Heart left ventricle (tissue), 16 donors: Measurements from ENCODE around the gene KRTAP3-3. TPM values are rescaled to one million over a fixed set of nuclear protein-coding genes. Genes with fewer than 3 reads are reported as not detected.

Source experiments
- ATAC-seq, 4 donors: fragments of 200-7000 bp; cut with Tn5 transposase; one replicate each; pipeline ENCODE4 v1.9.1; 2020 to 2022; ENCODE audit warnings: moderate library complexity in 4 of 4, mild to moderate bottlenecking in 3 of 4, moderate number of reproducible peaks in 1 of 4
- DNase-seq, 5 donors: peaks; one replicate each; pipeline ENCODE4 v3.0.0-alpha.2; 2020
- H3K27ac ChIP-seq, 12 donors: fragments of 200-600 bp; sonication (generic) in 4 of 12; one replicate each; pipeline versions ENCODE4 v1.5.0 to v1.8.0; 2016 to 2022; ENCODE audit warnings: mild to moderate bottlenecking in 2 of 12
- H3K27me3 ChIP-seq, 9 donors: fragments of 200-600 bp; sonication (generic) in 2 of 9; one replicate each; pipeline versions ENCODE4 v1.5.1 to v1.8.0; 2016 to 2022; ENCODE audit warnings: mild to moderate bottlenecking in 3 of 9
- H3K36me3 ChIP-seq, 9 donors: fragments of 200-600 bp; sonication (generic) in 2 of 9; one replicate each; pipeline versions ENCODE4 v1.5.0 to v1.8.0; 2018 to 2022; ENCODE audit warnings: mild to moderate bottlenecking in 2 of 9
- H3K4me1 ChIP-seq, 12 donors: fragments of 200-600 bp; sonication (generic) in 4 of 12; one replicate each; pipeline versions ENCODE4 v1.5.0 to v1.8.0; 2016 to 2022; ENCODE audit warnings: mild to moderate bottlenecking in 3 of 12
- H3K4me3 ChIP-seq, 12 donors: fragments of 200-600 bp; sonication (generic) in 4 of 12; one replicate each; pipeline versions ENCODE4 v1.5.0 to v1.8.0; 2017 to 2022; ENCODE audit warnings: mild to moderate bottlenecking in 9 of 12, moderate library complexity in 4 of 12
- H3K9me3 ChIP-seq, 12 donors: fragments of 200-600 bp; sonication (generic) in 4 of 12; one replicate each; pipeline versions ENCODE4 v1.5.0 to v1.8.0; 2016 to 2022; ENCODE audit warnings: mild to moderate bottlenecking in 1 of 12
- POLR2A ChIP-seq, 2 donors: fragments of 450-650 bp; IDR thresholded peaks; one replicate each; pipeline ENCODE4 v1.6.1; 2017; ENCODE audit warnings: antibody characterized with exemption in 2 of 2, mild to moderate bottlenecking in 2 of 2, moderate library complexity in 2 of 2
- WGBS, 4 donors: extraction: QIAGEN DNeasy Blood & Tissue Kit in 2 of 4; methylation state at CpG; one replicate each; pipeline versions ENCODE4 v1.1.5 to v1.1.7; 2013 to 2018; 5-methylcytosine and 5-hydroxymethylcytosine counted together
- intact Hi-C, 10 donors: fragments of 100-400 bp; cut with DNase I; formaldehyde crosslinking; loops; one replicate each; pipeline versions ENCODE4 v1.11.1 to v1.14.2; 2022
- polyA plus RNA-seq, 2 donors: library from polyadenylated mRNA; stranded (reverse); fragments of 200-250 nt; gene quantifications; one replicate each; pipeline ENCODE4 v1.2.3, GENCODE V29; 2013
- total RNA-seq, 9 donors: library from RNA; depleted of rRNA in 2 of 9; stranded (reverse); fragments of >200 nt in 2 of 9; fragmentation: NEBNext Ultra II Directional in 3 of 9; extraction: Animal tissue kit (Norgen Biotek cat#: 25700) in 3 of 9; gene quantifications; one replicate each; pipeline versions ENCODE4 v1.1.0 to v1.2.4, GENCODE V29; 2016 to 2023
- TF ChIP-seq, protein P1 (sequence below), 12 donors: fragments of 200-600 bp; sonication (generic) in 4 of 12; IDR thresholded peaks; one replicate each; pipeline versions ENCODE4 v1.5.0 to v1.8.0; 2018 to 2022; ENCODE audit warnings: antibody characterized with exemption in 12 of 12, mild to moderate bottlenecking in 5 of 12
- donor health status: ischemic (EF 13 %, LVEDD 7.1; RV severe dilation, severe dysfunction).
- donor health status: healthy with polysubstance abuse.
- donor health status: DM: no; HTN: yes; CAD: no.
- donor health status: DM: no; HTN: no; CAD: no.
- donor health status: ischemic (EF 25% LVEDD 6.9; RV normal size, moderate dysfunction).
- donor health status: ischemic (EF 25% LVEDD 5.7; RV mildly dilated, moderate dysfunction).
- donor health status: healthy.
- donor health status: DM: yes; HTN: yes; CAD: no.
- donor health status: ischemic (EF 35%, LVEDD 5.7; RV mildly dilated, moderate dysfunction).
- donor health status: nonischemic (EF 11% LVEDD 7.7; RV severe dilation, severe dysfunction).
- donor health status: DM: yes; HTN: yes; CAD: no.
- donor health status: PGD.
- donor health status: ischemic (EF 29% LVEDD 5.4; RV normal size, mild dysfunction).
- donor health status: nonischemic (EF 23%, LVEDD 6.1; RV moderate dilation, normal function).

KRTAP3-3 gene
- total and polyA plus RNA-seq, 11 donors, result not detected

DNA sequence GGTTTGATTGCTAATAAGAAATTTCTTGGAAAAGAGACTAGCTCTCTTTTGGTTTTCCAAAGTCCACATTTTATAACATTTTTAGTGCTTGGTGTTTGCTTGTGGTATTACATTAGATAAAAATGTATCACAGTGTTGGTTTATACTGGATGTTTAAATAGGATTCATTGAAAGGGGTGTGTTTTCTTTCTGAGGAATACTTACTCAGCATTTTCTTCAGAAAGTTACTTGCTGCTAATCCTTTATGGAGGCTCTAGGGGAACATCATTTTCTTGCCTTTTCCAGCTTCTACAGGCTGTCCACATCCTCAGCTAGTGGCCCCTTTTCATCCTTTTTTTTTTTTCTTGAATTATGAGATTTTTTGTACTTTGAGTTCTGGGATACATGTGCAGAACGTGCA is 26.4 kb downstream of the KRTAP3-3 start:
- intact Hi-C loops, result no loop called here
- peaks cover 0 to 3% (median 0%) of the 10 kb centered on the region in 12 donors for H3K9me3 ChIP-seq
- 89 to 97% (median 90%) methylated on average over 1 of the region's 1 CpG for WGBS, 4 donors
- peaks cover 0 to under 1% (median 0%) of the 10 kb centered on the region in 9 donors for H3K27me3 ChIP-seq
- no peak overlapping the region for H3K4me3 ChIP-seq
- no peaks in the 10 kb centered on the region for H3K36me3 ChIP-seq
- H3K27ac ChIP-seq, result no peak overlapping the region
- no peaks in the 10 kb centered on the region for H3K4me1 ChIP-seq
- ATAC-seq, result no peak
- no peak for TF ChIP-seq POLR2A (IDR thresholded peaks at IDR 0.05)
- DNase-seq, result no peak

DNA sequence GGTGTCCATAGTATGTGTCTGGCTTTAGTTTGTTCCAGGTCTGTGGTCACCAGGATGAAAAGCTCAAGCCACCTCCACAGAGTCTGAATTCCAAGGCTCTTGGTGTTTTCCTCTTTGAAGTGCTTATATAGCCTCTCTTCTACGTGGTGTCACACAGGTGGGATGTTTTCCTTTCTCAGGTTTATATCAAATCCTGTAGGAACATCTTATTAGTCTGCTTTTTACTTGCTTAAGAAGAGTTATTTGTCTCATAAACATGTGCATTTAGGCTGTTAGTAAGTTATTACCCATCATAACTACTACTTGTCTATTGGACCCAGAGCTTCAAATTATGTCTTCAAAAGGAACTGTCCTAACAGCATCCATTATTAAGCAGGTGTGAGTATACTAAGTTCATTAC is 27.1 kb downstream of the KRTAP3-3 start, which contains the start of gene KRT39:
TSS of gene KRT39 (minus strand) at position 101 of the 400 bp plus-strand sequence. CDS start at position 9, 92 bp downstream.
- no peak for DNase-seq
- no peak within 1 kb of the TSS for H3K4me3 ChIP-seq
- TF ChIP-seq POLR2A (IDR thresholded peaks at IDR 0.05), result no peak
- intact Hi-C loops, result no loop called here
- H3K27ac ChIP-seq, result no peak within 1 kb of the TSS
- H3K9me3 ChIP-seq, result peaks cover 0 to 3% (median 0%) of the 10 kb centered on the region in 12 donors
- ATAC-seq, result no peak
- no peaks in the 10 kb centered on the region for H3K4me1 ChIP-seq
- H3K36me3 ChIP-seq, result no peaks in the 10 kb centered on the region
- no peaks in the 10 kb centered on the region for H3K27me3 ChIP-seq
- WGBS, 4 donors, result 50 to 64% (median 56%) methylated on average over 1 of the region's 1 CpG

DNA sequence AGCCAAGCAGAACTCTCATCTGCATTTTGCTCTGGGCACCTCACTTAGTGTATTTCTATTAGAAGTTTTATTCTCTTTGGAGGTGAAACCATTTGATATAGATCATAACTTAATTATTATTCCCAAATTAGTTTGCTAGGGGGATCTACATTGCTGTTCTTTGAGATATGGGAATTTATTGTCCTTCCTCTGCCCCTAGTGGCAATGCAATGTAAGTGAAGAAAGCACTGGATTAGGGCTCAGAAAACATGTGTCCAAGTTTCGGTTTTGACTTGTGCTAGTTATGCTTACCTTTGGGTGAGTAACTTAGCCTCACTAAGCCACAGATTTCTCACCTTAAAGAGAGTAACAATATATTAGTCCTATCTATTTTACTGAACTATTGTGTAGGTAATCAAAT is 30.1 kb downstream of the KRTAP3-3 start:
- peaks cover 0 to 3% (median 0%) of the 10 kb centered on the region in 12 donors for H3K9me3 ChIP-seq
- DNase-seq, result no peak
- no peak overlapping the region for H3K27ac ChIP-seq
- H3K27me3 ChIP-seq, result peaks cover 0 to 6% (median 0%) of the 10 kb centered on the region in 9 donors
- H3K4me1 ChIP-seq, result no peaks in the 10 kb centered on the region
- no peak overlapping the region for H3K4me3 ChIP-seq
- intact Hi-C loops, result loop anchor here in 1 of 10 donors (5.0 kb wide), 1 partner anchor 48 kb away; no protein-coding TSS in a partner anchor
- 37 to 62% (median 47%) methylated on average over 1 of the region's 1 CpG for WGBS, 4 donors
- TF ChIP-seq, protein P1, sequence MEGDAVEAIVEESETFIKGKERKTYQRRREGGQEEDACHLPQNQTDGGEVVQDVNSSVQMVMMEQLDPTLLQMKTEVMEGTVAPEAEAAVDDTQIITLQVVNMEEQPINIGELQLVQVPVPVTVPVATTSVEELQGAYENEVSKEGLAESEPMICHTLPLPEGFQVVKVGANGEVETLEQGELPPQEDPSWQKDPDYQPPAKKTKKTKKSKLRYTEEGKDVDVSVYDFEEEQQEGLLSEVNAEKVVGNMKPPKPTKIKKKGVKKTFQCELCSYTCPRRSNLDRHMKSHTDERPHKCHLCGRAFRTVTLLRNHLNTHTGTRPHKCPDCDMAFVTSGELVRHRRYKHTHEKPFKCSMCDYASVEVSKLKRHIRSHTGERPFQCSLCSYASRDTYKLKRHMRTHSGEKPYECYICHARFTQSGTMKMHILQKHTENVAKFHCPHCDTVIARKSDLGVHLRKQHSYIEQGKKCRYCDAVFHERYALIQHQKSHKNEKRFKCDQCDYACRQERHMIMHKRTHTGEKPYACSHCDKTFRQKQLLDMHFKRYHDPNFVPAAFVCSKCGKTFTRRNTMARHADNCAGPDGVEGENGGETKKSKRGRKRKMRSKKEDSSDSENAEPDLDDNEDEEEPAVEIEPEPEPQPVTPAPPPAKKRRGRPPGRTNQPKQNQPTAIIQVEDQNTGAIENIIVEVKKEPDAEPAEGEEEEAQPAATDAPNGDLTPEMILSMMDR (IDR thresholded peaks at IDR 0.05), result peak; percentile 20 to 67 (median 48)
- no peak for TF ChIP-seq POLR2A (IDR thresholded peaks at IDR 0.05)
- no peak for ATAC-seq
- H3K36me3 ChIP-seq, result no peaks in the 10 kb centered on the region

DNA sequence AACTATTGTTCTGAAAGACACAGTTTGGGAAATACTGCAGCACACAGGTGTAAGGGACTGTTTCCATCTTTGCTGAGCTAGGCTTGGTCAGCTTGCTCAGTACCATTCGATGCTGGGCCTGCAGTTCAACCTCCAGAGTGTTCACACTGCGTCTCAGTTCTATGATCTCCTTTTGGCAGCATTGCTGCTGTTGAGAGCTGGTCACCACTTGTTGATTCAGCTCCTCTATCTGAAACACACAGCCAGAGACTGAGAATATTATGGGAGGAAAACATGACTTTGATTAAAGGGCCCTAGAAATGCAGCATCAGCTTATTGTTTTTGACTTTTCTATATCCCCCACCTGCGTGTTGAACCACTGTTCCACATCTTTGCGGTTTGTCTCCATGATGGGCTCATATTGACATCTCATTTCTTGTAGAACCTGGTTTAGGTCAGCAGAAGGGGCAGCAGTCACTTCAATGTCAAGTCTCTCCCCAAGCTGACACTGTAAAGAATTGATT is 31.9 kb downstream of the KRTAP3-3 start:
- intact Hi-C loops, result loop anchor here in 1 of 10 donors (5.0 kb wide), 1 partner anchor 50 kb away; no protein-coding TSS in a partner anchor
- 85 to 91% (median 88%) methylated on average over 4 of the region's 4 CpGs for WGBS, 4 donors
- ATAC-seq (no peak), DNase-seq (no peak)
- H3K4me1 ChIP-seq, result no peaks in the 10 kb centered on the region
- H3K27ac ChIP-seq, result no peak overlapping the region
- H3K9me3 ChIP-seq, result no peaks in the 10 kb centered on the region
- TF ChIP-seq POLR2A (IDR thresholded peaks at IDR 0.05), result no peak
- TF ChIP-seq, protein P1 (IDR thresholded peaks at IDR 0.05), result no peak
- no peak overlapping the region for H3K4me3 ChIP-seq
- no peaks in the 10 kb centered on the region for H3K36me3 ChIP-seq
- H3K27me3 ChIP-seq, result peaks cover 0 to 6% (median 0%) of the 10 kb centered on the region in 9 donors

DNA sequence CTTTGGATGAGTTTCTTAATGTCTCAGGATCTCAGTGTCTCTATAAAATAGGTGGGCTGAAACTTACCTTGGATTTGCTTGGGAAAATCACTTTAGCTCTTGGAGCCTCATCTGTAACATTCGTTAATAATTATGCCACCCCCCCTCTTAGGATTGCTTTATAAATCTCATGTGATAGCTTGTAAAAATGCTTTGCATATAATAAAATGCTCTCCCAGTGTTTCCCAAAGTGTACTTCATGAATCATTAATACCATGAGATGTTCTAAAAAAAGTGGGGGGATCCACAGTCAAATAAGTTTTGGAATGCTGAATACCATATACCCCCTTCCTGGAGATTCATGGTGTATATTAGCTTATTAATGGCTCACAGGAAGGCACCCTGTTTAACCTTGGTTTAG is 32.4 kb downstream of the KRTAP3-3 start:
- H3K36me3 ChIP-seq, result no peaks in the 10 kb centered on the region
- H3K9me3 ChIP-seq, result no peaks in the 10 kb centered on the region
- TF ChIP-seq, protein P1 (IDR thresholded peaks at IDR 0.05), result no peak
- ATAC-seq, result no peak
- intact Hi-C loops, result loop anchor here in 1 of 10 donors (5.0 kb wide), 1 partner anchor 51 kb away; no protein-coding TSS in a partner anchor
- DNase-seq, result no peak
- no peak overlapping the region for H3K4me3 ChIP-seq
- no peak overlapping the region for H3K27ac ChIP-seq
- H3K27me3 ChIP-seq, result peaks cover 0 to 9% (median 0%) of the 10 kb centered on the region in 9 donors
- 79 to 90% (median 83%) methylated on average over 1 of the region's 1 CpG for WGBS, 4 donors
- H3K4me1 ChIP-seq, result no peaks in the 10 kb centered on the region
